CD14-positive monocyte (primary cell): ENCODE measurements around the gene C1QTNF6. TPM values are rescaled to one million over a fixed set of nuclear protein-coding genes. Genes with fewer than 3 reads are reported as not detected.

Experiments used
- DNase-seq, 3 donors: peaks; one replicate each; pipeline ENCODE4 v3.0.0-alpha.2; 2011 to 2022
- H2AFZ ChIP-seq: 2 replicates; pipeline ENCODE4 v1.6.0; 2012; ENCODE audit warnings: mild to moderate bottlenecking, low read depth, low read length, inconsistent platforms; ENCODE audit not compliant: insufficient read depth, poor library complexity, severe bottlenecking
- H3K27ac ChIP-seq, 2 donors: 1 replicate in 1 of 2; 2 replicates in 1 of 2; pipeline ENCODE4 v1.5.1; 2012 to 2013; ENCODE audit warnings: low read length in 2 of 2, control low read depth in 1 of 2, inconsistent platforms in 1 of 2, low read depth in 1 of 2, mild to moderate bottlenecking in 1 of 2
- H3K27me3 ChIP-seq, 2 donors: one replicate each; pipeline versions ENCODE4 v1.6.0 to v1.6.1; 2011 to 2013; ENCODE audit warnings: low read length in 2 of 2; ENCODE audit not compliant: control insufficient read depth in 2 of 2, insufficient read depth in 2 of 2
- H3K36me3 ChIP-seq, 2 donors: replicated peaks in 1 of 2; 1 replicate in 1 of 2; 2 replicates in 1 of 2; pipeline versions ENCODE4 v1.5.1 to v1.6.1; 2012 to 2013; ENCODE audit warnings: low read length in 2 of 2, control low read depth in 1 of 2, inconsistent platforms in 1 of 2, mild to moderate bottlenecking in 1 of 2; ENCODE audit not compliant: insufficient read depth in 2 of 2, control insufficient read depth in 1 of 2
- H3K4me1 ChIP-seq, 2 donors: 1 replicate in 1 of 2; 2 replicates in 1 of 2; pipeline versions ENCODE4 v1.5.1 to v1.6.1; 2012 to 2013; ENCODE audit warnings: low read length in 2 of 2, control low read depth in 1 of 2, inconsistent platforms in 1 of 2, mild to moderate bottlenecking in 1 of 2, moderate library complexity in 1 of 2; ENCODE audit not compliant: insufficient read depth in 2 of 2, control insufficient read depth in 1 of 2
- H3K4me2 ChIP-seq: replicated peaks from 2 replicates; pipeline ENCODE3; 2012; ENCODE audit warnings: low read length, moderate library complexity, mild to moderate bottlenecking; ENCODE audit not compliant: poor library complexity, severe bottlenecking; ENCODE audit errors: extremely low read depth
- H3K4me3 ChIP-seq, 3 experiments: fragments of 200-600 bp in 1 of 3; sonication (generic) in 1 of 3; replicated peaks in 1 of 3; 1 replicate in 2 of 3; 2 replicates in 1 of 3; pipeline ENCODE4 v1.5.1; 2011 to 2013; ENCODE audit warnings: low read length in 3 of 3, mild to moderate bottlenecking in 3 of 3, control low read depth in 2 of 3, low read depth in 2 of 3, inconsistent platforms in 1 of 3, moderate library complexity in 1 of 3
- H3K79me2 ChIP-seq: 2 replicates; pipeline ENCODE4 v1.6.0; 2012; ENCODE audit warnings: mild to moderate bottlenecking, control low read depth, inconsistent platforms, low read length, moderate library complexity; ENCODE audit not compliant: insufficient read depth
- H3K9ac ChIP-seq: 2 replicates; pipeline ENCODE4 v1.6.0; 2017; ENCODE audit warnings: low read length, mild to moderate bottlenecking; ENCODE audit not compliant: insufficient read depth, poor library complexity, severe bottlenecking
- H3K9me3 ChIP-seq, 2 donors: replicated peaks in 1 of 2; 1 replicate in 1 of 2; 2 replicates in 1 of 2; pipeline versions ENCODE4 v1.5.1 to v1.6.1; 2012 to 2013; ENCODE audit warnings: low read length in 2 of 2, control low read depth in 1 of 2; ENCODE audit not compliant: control insufficient read depth in 1 of 2, insufficient read depth in 1 of 2
- H4K20me1 ChIP-seq: 2 replicates; pipeline ENCODE4 v1.6.0; 2012; ENCODE audit warnings: mild to moderate bottlenecking, low read length, control low read depth, moderate library complexity; ENCODE audit not compliant: insufficient read depth
- H3K27ac Mint-ChIP-seq, 7 donors: one replicate each; pipeline ENCODE4 v1.8.0; 2020; ENCODE audit warnings: mild to moderate bottlenecking in 7 of 7, mixed read lengths in 7 of 7, moderate library complexity in 6 of 7, inconsistent platforms in 2 of 7
- H3K27me3 Mint-ChIP-seq, 3 donors: one replicate each; pipeline ENCODE4 v1.8.0; 2021 to 2022; ENCODE audit warnings: low read depth in 3 of 3, mild to moderate bottlenecking in 3 of 3, mixed read lengths in 3 of 3, moderate library complexity in 3 of 3, inconsistent platforms in 1 of 3
- H3K36me3 Mint-ChIP-seq, 2 donors: one replicate each; pipeline ENCODE4 v1.8.0; 2020; ENCODE audit warnings: mixed read lengths in 2 of 2, inconsistent platforms in 1 of 2, mild to moderate bottlenecking in 1 of 2
- H3K4me1 Mint-ChIP-seq: one replicate; pipeline ENCODE4 v1.8.0; 2020; ENCODE audit warnings: mild to moderate bottlenecking, mixed read lengths
- H3K4me3 Mint-ChIP-seq, 2 donors: one replicate each; pipeline ENCODE4 v1.8.0; 2020; ENCODE audit warnings: mild to moderate bottlenecking in 2 of 2, mixed read lengths in 2 of 2, moderate library complexity in 1 of 2
- H3K9me3 Mint-ChIP-seq, 7 donors: one replicate each; pipeline ENCODE4 v1.8.0; 2020 to 2022; ENCODE audit warnings: mixed read lengths in 7 of 7, mild to moderate bottlenecking in 6 of 7, moderate library complexity in 6 of 7, inconsistent platforms in 2 of 7
- CTCF ChIP-seq: fragments of 200-600 bp; IDR thresholded peaks from one replicate; pipeline ENCODE4 v1.8.0; 2022; ENCODE audit warnings: antibody characterized with exemption, mild to moderate bottlenecking
- WGBS: methylation state at CpG from one replicate; pipeline ENCODE4 v1.1.5; 2013; ENCODE audit warnings: missing lambda C conversion rate; ENCODE audit not compliant: insufficient coverage; 5-methylcytosine and 5-hydroxymethylcytosine counted together
- intact Hi-C, 2 donors: fragments of 100-400 bp; cut with micrococcal nuclease; formaldehyde crosslinking; loops; one replicate each; pipeline versions ENCODE4 v1.15.0 to v1.15.1; 2023
- polyA plus RNA-seq, 3 donors: library from polyadenylated mRNA; depleted of rRNA in 1 of 3; unstranded in 2 of 3; stranded (reverse) in 1 of 3; fragments of 300-500 nt in 2 of 3; fragments of >200 nt in 1 of 3; fragmentation: Illumina TruSeq in 2 of 3; gene quantifications; 1 replicate in 2 of 3; 2 replicates in 1 of 3; pipeline ENCODE4 v1.2.3, GENCODE V29; 2012 to 2021

Gene C1QTNF6
- polyA plus RNA-seq, 3 donors, result 0.14 to 2.3 (median 0.24) TPM

- intact Hi-C loops, result no loop called here
- DNase-seq, result no peak
- Histone ChIP-seq H3K9ac (no peak overlapping the region), H3K36me3 (no peaks in the 10 kb centered on the region), H3K27ac (no peak overlapping the region), H3K4me3 (no peak overlapping the region), H2AFZ (no peak overlapping the region), H3K4me1 (peaks cover 10 to 11% of the 10 kb centered on the region in 2 donors), H4K20me1 (no peaks in the 10 kb centered on the region), H3K4me2 (no peak overlapping the region), H3K27me3 (no peaks in the 10 kb centered on the region), H3K9me3 (peaks cover 0 to under 1% of the 10 kb centered on the region in 2 donors), H3K79me2 (no peaks in the 10 kb centered on the region)
- peak overlapping the region in 2 of 7 donors; percentile 55 to 85 for H3K27ac Mint-ChIP-seq
- H3K4me1 Mint-ChIP-seq, result peaks cover 25% of the 10 kb centered on the region
- peaks cover 7 to 14% (median 12%) of the 10 kb centered on the region in 3 donors for H3K27me3 Mint-ChIP-seq
- peaks cover 0 to under 1% (median 0%) of the 10 kb centered on the region in 7 donors for H3K9me3 Mint-ChIP-seq
- no peak overlapping the region for H3K4me3 Mint-ChIP-seq
- no peaks in the 10 kb centered on the region for H3K36me3 Mint-ChIP-seq
- 98% methylated on average over 4 of the region's 8 CpGs for WGBS
- no peak for TF ChIP-seq CTCF
These were observed 32.1 kb downstream of the C1QTNF6 start for GRCh38 chr22:37155971-37156370.

GRCh38 chr22:37154925-37155712, 32.9 kb downstream of the C1QTNF6 start:
- H4K20me1 ChIP-seq, result no peaks in the 10 kb centered on the region
- WGBS, result 93% methylated on average over 6 of the region's 7 CpGs
- Mint-ChIP-seq H3K36me3 (no peaks in the 10 kb centered on the region), H3K9me3 (peaks cover 0 to 6% (median 0%) of the 10 kb centered on the region in 7 donors), H3K27me3 (peaks cover 7 to 15% (median 12%) of the 10 kb centered on the region in 3 donors), H3K4me1 (peaks cover 25% of the 10 kb centered on the region), H3K4me3 (no peak overlapping the region), H3K27ac (no peak overlapping the region)
- DNase-seq, result no peak
- H3K27ac ChIP-seq, result no peak overlapping the region
- no peaks in the 10 kb centered on the region for H3K27me3 ChIP-seq
- H3K79me2 ChIP-seq, result no peaks in the 10 kb centered on the region
- H3K4me1 ChIP-seq, result peaks cover 10 to 11% of the 10 kb centered on the region in 2 donors
- no peaks in the 10 kb centered on the region for H3K9me3 ChIP-seq
- H3K4me3 ChIP-seq, result no peak overlapping the region
- intact Hi-C loops, result no loop called here
- no peak overlapping the region for H2AFZ ChIP-seq
- no peaks in the 10 kb centered on the region for H3K36me3 ChIP-seq
- no peak overlapping the region for H3K9ac ChIP-seq
- no peak for TF ChIP-seq CTCF
- no peak overlapping the region for H3K4me2 ChIP-seq
